Hepatocyte (in vitro differentiated cells): ENCODE data around the gene TPM2. TPM values are rescaled to one million over a fixed set of nuclear protein-coding genes. Genes with fewer than 3 reads are reported as not detected.
A peak's percentile ranks its signal among the peaks of the same experiment; 100 is the strongest.

ENCODE experiments used
- DNase-seq: peaks from one replicate; pipeline ENCODE4 v3.0.0-alpha.2; 2016; ENCODE audit warnings: low spot score
- H2AFZ ChIP-seq: fragments of 200-600 bp; sonication (generic); 2 replicates; pipeline ENCODE4 v1.6.0; 2016; ENCODE audit warnings: antibody characterized with exemption, mild to moderate bottlenecking
- H3K27ac ChIP-seq: fragments of 200-600 bp; sonication (generic); 2 replicates; pipeline ENCODE4 v1.5.1; 2016; ENCODE audit warnings: mild to moderate bottlenecking
- H3K27me3 ChIP-seq: fragments of 200-600 bp; sonication (generic); 2 replicates; pipeline ENCODE4 v1.6.1; 2016
- H3K36me3 ChIP-seq: fragments of 200-600 bp; sonication (generic); replicated peaks from 2 replicates; pipeline ENCODE4 v1.5.1; 2016; ENCODE audit warnings: low read depth; ENCODE audit not compliant: insufficient read depth
- H3K4me1 ChIP-seq: fragments of 200-600 bp; sonication (generic); 2 replicates; pipeline ENCODE4 v1.5.1; 2016; ENCODE audit warnings: mild to moderate bottlenecking, moderate library complexity; ENCODE audit not compliant: insufficient read depth
- H3K4me2 ChIP-seq: fragments of 200-600 bp; sonication (generic); 2 replicates; pipeline ENCODE4 v1.6.0; 2016
- H3K4me3 ChIP-seq: fragments of 200-600 bp; sonication (generic); 2 replicates; pipeline ENCODE4 v1.5.1; 2016; ENCODE audit warnings: mild to moderate bottlenecking
- H3K79me2 ChIP-seq: fragments of 200-600 bp; sonication (generic); 2 replicates; pipeline ENCODE4 v1.6.0; 2017; ENCODE audit warnings: mild to moderate bottlenecking
- H3K9me2 ChIP-seq: fragments of 200-600 bp; sonication (generic); replicated peaks from 2 replicates; pipeline ENCODE4 v1.6.0; 2017; ENCODE audit warnings: mild to moderate bottlenecking; ENCODE audit not compliant: insufficient read depth
- H3K9me3 ChIP-seq: fragments of 200-600 bp; sonication (generic); 2 replicates; pipeline ENCODE4 v1.5.1; 2016; ENCODE audit warnings: low read depth, mild to moderate bottlenecking
- H4K20me1 ChIP-seq: fragments of 200-600 bp; sonication (generic); 2 replicates; pipeline ENCODE4 v1.6.0; 2016; ENCODE audit warnings: mild to moderate bottlenecking; ENCODE audit not compliant: insufficient read depth, poor library complexity, severe bottlenecking
- EZH2 ChIP-seq: fragments of 200-600 bp; sonication (generic); IDR thresholded peaks from 2 replicates; pipeline ENCODE4 v1.6.1; 2016; ENCODE audit warnings: antibody characterized with exemption, mild to moderate bottlenecking, borderline replicate concordance
- EZH2phosphoT487 ChIP-seq: fragments of 200-600 bp; sonication (generic); IDR thresholded peaks from one replicate; pipeline ENCODE4 v1.6.1; 2018; ENCODE audit warnings: antibody characterized with exemption, mild to moderate bottlenecking, low read depth, moderate library complexity; ENCODE audit not compliant: unreplicated experiment, severe bottlenecking
- WGBS: methylation state at CpG from one replicate; pipeline ENCODE4 v1.1.6; 2016; ENCODE audit warnings: low lambda C conversion rate; ENCODE audit errors: missing lambda C conversion rate; 5-methylcytosine and 5-hydroxymethylcytosine counted together
- polyA plus RNA-seq: library from polyadenylated mRNA; unstranded; fragments of >200 nt; fragmentation: Nextera tagmentation; extraction: Ambion mirVana; gene quantifications from 2 replicates; pipeline ENCODE4 v1.2.1, GENCODE V29; 2016
- total RNA-seq: library from RNA; depleted of rRNA; stranded (reverse); fragments of >200 nt; gene quantifications from 2 replicates; pipeline ENCODE4 v1.2.3, GENCODE V29; 2014
- TF ChIP-seq, protein P1 (sequence below): fragments of 200-600 bp; sonication (generic); IDR thresholded peaks from 2 replicates; pipeline ENCODE4 v1.5.1; 2016; ENCODE audit warnings: antibody characterized with exemption, mild to moderate bottlenecking; ENCODE audit not compliant: poor library complexity

The TPM2 gene
- total and polyA plus RNA-seq, 2 experiments from 2014 or later = 98.7 to 166 TPM

DNA sequence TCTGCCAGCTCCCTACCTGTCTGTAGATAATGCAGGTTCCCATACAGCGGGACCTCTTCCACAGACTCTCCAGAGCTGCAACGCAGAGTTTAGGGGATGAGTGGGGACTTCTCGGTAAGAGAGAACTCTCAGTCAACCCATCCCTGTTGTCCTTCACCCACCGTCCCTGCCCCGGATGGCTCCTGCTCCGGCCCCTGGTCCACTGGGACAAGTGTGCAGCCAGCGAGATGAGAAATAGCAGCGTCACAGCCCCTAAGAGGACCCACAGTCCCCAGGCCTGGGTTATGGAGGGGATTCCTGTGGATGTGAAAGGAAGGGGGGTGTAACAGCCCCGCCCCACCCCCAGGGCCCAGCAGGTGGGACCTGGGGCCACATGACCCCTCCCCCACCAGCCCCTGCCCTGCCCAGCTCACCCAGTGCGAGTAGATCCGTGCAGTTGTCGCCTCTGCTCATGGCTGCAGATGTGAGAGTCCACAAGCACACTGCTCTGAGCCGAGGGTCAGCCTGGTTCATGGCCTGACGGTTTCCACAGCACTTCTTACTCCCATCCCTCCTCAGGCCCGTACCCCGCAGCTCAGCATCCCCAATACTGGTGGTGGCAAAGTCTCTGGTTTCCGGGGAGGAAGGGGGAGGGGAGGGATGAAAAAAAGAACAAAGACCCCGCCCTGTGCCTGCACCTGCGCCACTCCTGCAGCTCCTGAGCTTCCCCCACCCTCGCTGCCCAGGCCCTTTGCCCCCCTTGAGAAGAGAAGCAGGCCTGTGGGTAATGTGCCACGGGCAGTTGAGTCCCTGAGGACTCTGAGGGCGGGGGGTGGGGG lies 39.2 kb downstream of the TPM2 start, which contains the start of gene SIT1:
Gene SIT1, minus strand, starts transcription at position 591 of the 818 bp plus-strand sequence. Its CDS starts 78 bp downstream, at position 513.
- Histone ChIP-seq H3K79me2 (no peaks in the 10 kb centered on the region), H3K9me3 (no peaks in the 10 kb centered on the region), H3K4me2 (no peak within 1 kb of the TSS), H3K27me3 (no peaks in the 10 kb centered on the region), H3K4me3 (no peak within 1 kb of the TSS), H3K9me2 (no peaks in the 10 kb centered on the region), H3K27ac (peak within 1 kb of the TSS; percentile 91), H4K20me1 (no peaks in the 10 kb centered on the region), H3K36me3 (no peaks in the 10 kb centered on the region), H2AFZ (no peak within 1 kb of the TSS), H3K4me1 (peaks cover 13% of the 10 kb centered on the region)
- 76% methylated on average over 21 of the region's 22 CpGs for WGBS
- TF ChIP-seq EZH2 (no peak), EZH2phosphoT487 (no peak)
- TF ChIP-seq, protein P1, sequence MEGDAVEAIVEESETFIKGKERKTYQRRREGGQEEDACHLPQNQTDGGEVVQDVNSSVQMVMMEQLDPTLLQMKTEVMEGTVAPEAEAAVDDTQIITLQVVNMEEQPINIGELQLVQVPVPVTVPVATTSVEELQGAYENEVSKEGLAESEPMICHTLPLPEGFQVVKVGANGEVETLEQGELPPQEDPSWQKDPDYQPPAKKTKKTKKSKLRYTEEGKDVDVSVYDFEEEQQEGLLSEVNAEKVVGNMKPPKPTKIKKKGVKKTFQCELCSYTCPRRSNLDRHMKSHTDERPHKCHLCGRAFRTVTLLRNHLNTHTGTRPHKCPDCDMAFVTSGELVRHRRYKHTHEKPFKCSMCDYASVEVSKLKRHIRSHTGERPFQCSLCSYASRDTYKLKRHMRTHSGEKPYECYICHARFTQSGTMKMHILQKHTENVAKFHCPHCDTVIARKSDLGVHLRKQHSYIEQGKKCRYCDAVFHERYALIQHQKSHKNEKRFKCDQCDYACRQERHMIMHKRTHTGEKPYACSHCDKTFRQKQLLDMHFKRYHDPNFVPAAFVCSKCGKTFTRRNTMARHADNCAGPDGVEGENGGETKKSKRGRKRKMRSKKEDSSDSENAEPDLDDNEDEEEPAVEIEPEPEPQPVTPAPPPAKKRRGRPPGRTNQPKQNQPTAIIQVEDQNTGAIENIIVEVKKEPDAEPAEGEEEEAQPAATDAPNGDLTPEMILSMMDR = no peak
- no peak for DNase-seq

DNA sequence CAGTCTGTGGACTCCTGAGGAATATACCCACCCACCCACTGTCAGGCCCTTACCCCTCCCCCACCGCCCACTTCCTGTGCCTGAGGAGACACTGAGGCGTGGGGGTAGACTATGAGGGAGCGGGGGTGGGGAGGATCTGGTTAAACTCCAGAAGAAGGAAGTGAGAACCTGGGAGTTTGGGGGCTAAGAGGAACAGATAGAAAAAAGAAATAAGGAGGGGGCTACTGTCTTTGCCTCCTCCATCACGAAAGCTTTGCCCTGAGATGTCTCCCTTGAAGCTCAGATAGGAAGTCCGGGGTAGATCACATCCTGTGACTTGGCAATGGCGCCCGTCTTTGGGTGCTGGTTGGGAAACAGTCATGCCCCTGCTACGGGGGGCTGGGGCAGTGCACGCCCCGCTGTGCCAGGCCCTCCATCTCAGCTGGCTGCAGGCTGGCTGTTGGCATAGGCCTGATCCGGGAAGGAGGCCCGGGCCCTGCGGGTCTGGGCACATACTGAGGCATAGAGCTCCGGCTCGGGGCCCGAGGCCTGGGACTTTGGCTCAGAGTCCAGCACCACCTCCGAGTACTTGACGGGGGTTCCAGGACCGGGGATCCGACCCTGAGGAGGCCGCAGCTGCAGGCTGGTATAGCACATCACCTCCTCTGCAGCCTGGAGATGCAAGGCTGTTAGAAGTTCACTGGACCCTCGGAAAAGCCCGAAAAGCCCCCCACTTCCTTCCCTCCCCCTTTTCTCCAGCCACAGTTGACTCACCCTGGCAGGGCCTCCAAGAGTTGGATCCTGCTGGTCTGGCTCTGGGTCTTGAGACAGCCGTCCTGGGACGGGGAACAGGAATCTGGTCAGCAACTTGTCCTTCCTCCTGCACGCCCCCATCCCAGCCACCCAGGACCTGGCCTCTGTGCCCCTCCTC lies 40.0 kb downstream of the TPM2 start:
- H3K4me1 ChIP-seq = peaks cover 19% of the 10 kb centered on the region
- no peaks in the 10 kb centered on the region for H3K79me2 ChIP-seq
- no peak for DNase-seq
- no peaks in the 10 kb centered on the region for H3K36me3 ChIP-seq
- H3K27me3 ChIP-seq = no peaks in the 10 kb centered on the region
- H2AFZ ChIP-seq = no peak overlapping the region
- H3K27ac ChIP-seq = no peak overlapping the region
- no peaks in the 10 kb centered on the region for H3K9me2 ChIP-seq
- no peak overlapping the region for H3K4me2 ChIP-seq
- H3K9me3 ChIP-seq = no peaks in the 10 kb centered on the region
- H3K4me3 ChIP-seq = no peak overlapping the region
- TF ChIP-seq EZH2phosphoT487 (no peak), EZH2 (no peak)
- TF ChIP-seq, protein P1 = no peak
- H4K20me1 ChIP-seq = no peaks in the 10 kb centered on the region
- 89% methylated on average over 26 of the region's 26 CpGs for WGBS

GRCh38 chr9:35646533-35647265 lies 43.0 kb downstream of the TPM2 start:
- H3K36me3 ChIP-seq = no peaks in the 10 kb centered on the region
- TF ChIP-seq EZH2phosphoT487 (no peak), EZH2 (no peak)
- TF ChIP-seq, protein P1 = peak; percentile 97
- H3K27ac ChIP-seq = peak overlapping the region; percentile 98
- no peaks in the 10 kb centered on the region for H3K9me2 ChIP-seq
- H3K4me1 ChIP-seq = peaks cover 14% of the 10 kb centered on the region
- H3K4me3 ChIP-seq = peak overlapping the region; percentile 68
- H3K79me2 ChIP-seq = no peaks in the 10 kb centered on the region
- H3K9me3 ChIP-seq = no peaks in the 10 kb centered on the region
- 3% methylated on average over 43 of the region's 58 CpGs for WGBS
- peak overlapping the region; percentile 85 for H3K4me2 ChIP-seq
- H2AFZ ChIP-seq = peak overlapping the region; percentile 91
- no peaks in the 10 kb centered on the region for H4K20me1 ChIP-seq
- H3K27me3 ChIP-seq = no peaks in the 10 kb centered on the region
- peak; percentile 97 for DNase-seq
